H9 (cell line): ENCODE data around the gene SUN2. TPM values are rescaled to one million over a fixed set of nuclear protein-coding genes. Genes with fewer than 3 reads are reported as not detected.

Experiments
- DNase-seq: peaks from one replicate; pipeline ENCODE4 v3.0.0-alpha.2; 2017
- H2AFZ ChIP-seq: one replicate; pipeline ENCODE4 v1.6.1; 2013; ENCODE audit warnings: mild to moderate bottlenecking, low read length, control low read depth, moderate library complexity
- H2AK5ac ChIP-seq: 2 replicates; pipeline ENCODE4 v1.6.1; 2013; ENCODE audit warnings: low read length, control low read depth, mixed read lengths; ENCODE audit not compliant: insufficient read length
- H2BK120ac ChIP-seq: one replicate; pipeline ENCODE4 v1.6.1; 2013; ENCODE audit warnings: low read depth, mild to moderate bottlenecking, low read length, control low read depth, inconsistent platforms; ENCODE audit not compliant: poor library complexity, severe bottlenecking
- H2BK12ac ChIP-seq: 2 replicates; pipeline ENCODE4 v1.6.1; 2013; ENCODE audit warnings: low read length, control low read depth, mixed read lengths, low read depth; ENCODE audit not compliant: insufficient read length
- H2BK15ac ChIP-seq: 2 replicates; pipeline ENCODE4 v1.6.1; 2013; ENCODE audit warnings: low read depth, low read length, control low read depth
- H2BK20ac ChIP-seq: one replicate; pipeline ENCODE4 v1.6.1; 2013; ENCODE audit warnings: low read depth, mild to moderate bottlenecking, low read length, control low read depth, inconsistent platforms; ENCODE audit not compliant: poor library complexity, severe bottlenecking
- H2BK5ac ChIP-seq: 2 replicates; pipeline ENCODE4 v1.6.1; 2013; ENCODE audit warnings: low read length, control low read depth, mixed read lengths; ENCODE audit not compliant: insufficient read length
- H3K14ac ChIP-seq: 2 replicates; pipeline ENCODE4 v1.6.1; 2013; ENCODE audit warnings: low read length, control low read depth; ENCODE audit not compliant: insufficient read depth
- H3K18ac ChIP-seq: 2 replicates; pipeline ENCODE4 v1.6.1; 2013; ENCODE audit warnings: low read depth, mild to moderate bottlenecking, mixed read lengths, low read length, control low read depth; ENCODE audit not compliant: insufficient read length
- H3K23ac ChIP-seq: 2 replicates; pipeline ENCODE4 v1.6.1; 2013; ENCODE audit warnings: low read length, control low read depth, mixed read lengths, low read depth; ENCODE audit not compliant: insufficient read length
- H3K23me2 ChIP-seq: 2 replicates; pipeline ENCODE4 v1.6.1; 2013; ENCODE audit warnings: low read depth, mild to moderate bottlenecking, mixed read lengths, low read length, control low read depth; ENCODE audit not compliant: insufficient read length, poor library complexity, severe bottlenecking
- H3K27ac ChIP-seq: 2 replicates; pipeline ENCODE4 v1.5.1; 2013; ENCODE audit warnings: low read length, control low read depth, mixed read lengths, low read depth; ENCODE audit not compliant: insufficient read length
- H3K27me3 ChIP-seq: 2 replicates; pipeline ENCODE4 v1.6.1; 2013; ENCODE audit warnings: low read length, control low read depth, inconsistent platforms; ENCODE audit not compliant: insufficient read depth
- H3K4ac ChIP-seq: 2 replicates; pipeline ENCODE4 v1.6.1; 2013; ENCODE audit warnings: low read depth, mild to moderate bottlenecking, control low read depth, inconsistent platforms, low read length, moderate library complexity
- H3K4me1 ChIP-seq: 2 replicates; pipeline ENCODE4 v1.6.1; 2013; ENCODE audit warnings: low read length, control low read depth, inconsistent platforms; ENCODE audit not compliant: insufficient read depth
- H3K4me2 ChIP-seq: 2 replicates; pipeline ENCODE4 v1.6.1; 2013; ENCODE audit warnings: low read length, control low read depth, mixed read lengths; ENCODE audit not compliant: insufficient read length, insufficient read depth
- H3K56ac ChIP-seq: 2 replicates; pipeline ENCODE4 v1.6.1; 2013; ENCODE audit warnings: low read depth, mild to moderate bottlenecking, mixed read lengths, low read length, control low read depth; ENCODE audit not compliant: insufficient read length
- H3K79me1 ChIP-seq: 2 replicates; pipeline ENCODE4 v1.6.1; 2013; ENCODE audit warnings: low read depth, mild to moderate bottlenecking, moderate library complexity, low read length, control low read depth, inconsistent platforms; ENCODE audit not compliant: insufficient read depth, poor library complexity, severe bottlenecking
- H3K79me2 ChIP-seq: 2 replicates; pipeline ENCODE4 v1.6.1; 2013; ENCODE audit warnings: low read length, control low read depth, inconsistent platforms; ENCODE audit not compliant: insufficient read depth
- H3K9ac ChIP-seq: 2 replicates; pipeline ENCODE4 v1.6.1; 2013; ENCODE audit warnings: low read length, control low read depth, mixed read lengths; ENCODE audit not compliant: insufficient read length; ENCODE audit errors: extremely low read depth
- H3K9me3 ChIP-seq: one replicate; pipeline ENCODE4 v1.6.1; 2013; ENCODE audit warnings: low read depth, low read length, inconsistent platforms; ENCODE audit not compliant: control insufficient read depth
- H3T11ph ChIP-seq: one replicate; pipeline ENCODE4 v1.6.1; 2013; ENCODE audit warnings: mild to moderate bottlenecking, low read length, control low read depth, inconsistent platforms
- H4K20me1 ChIP-seq: one replicate; pipeline ENCODE4 v1.6.1; 2013; ENCODE audit not compliant: control insufficient read depth, insufficient read length, insufficient read depth
- H4K5ac ChIP-seq: 2 replicates; pipeline ENCODE4 v1.6.1; 2013; ENCODE audit warnings: low read depth, mild to moderate bottlenecking, mixed read lengths, low read length, control low read depth; ENCODE audit not compliant: insufficient read length
- H4K8ac ChIP-seq: replicated peaks from 2 replicates; pipeline ENCODE4 v1.6.1; 2013; ENCODE audit warnings: low read length, control low read depth, mixed read lengths, low read depth; ENCODE audit not compliant: insufficient read length
- H4K91ac ChIP-seq: 2 replicates; pipeline ENCODE4 v1.6.1; 2013; ENCODE audit warnings: low read depth, mild to moderate bottlenecking, moderate library complexity, mixed read lengths, low read length, control low read depth; ENCODE audit not compliant: insufficient read length
- H3K27ac Mint-ChIP-seq, 3 experiments: 2 replicates in 2 of 3; 3 replicates in 1 of 3; pipeline ENCODE4 v1.8.0; 2020 to 2021; ENCODE audit warnings: mixed read lengths in 3 of 3, mild to moderate bottlenecking in 1 of 3, moderate library complexity in 1 of 3
- H3K27me3 Mint-ChIP-seq: 2 replicates; pipeline ENCODE4 v1.8.0; 2021; ENCODE audit warnings: low read depth, mild to moderate bottlenecking, moderate library complexity, mixed read lengths
- H3K36me3 Mint-ChIP-seq, 3 experiments: 2 replicates in 2 of 3; 3 replicates in 1 of 3; pipeline ENCODE4 v1.8.0; 2020 to 2021; ENCODE audit warnings: low read depth in 3 of 3, mixed read lengths in 3 of 3; ENCODE audit not compliant: insufficient read depth in 1 of 3
- H3K4me1 Mint-ChIP-seq, 2 experiments: 2 replicates each; pipeline ENCODE4 v1.8.0; 2020; ENCODE audit warnings: mixed read lengths in 2 of 2
- H3K4me3 Mint-ChIP-seq, 2 experiments: 2 replicates in 1 of 2; 3 replicates in 1 of 2; pipeline ENCODE4 v1.8.0; 2020 to 2021; ENCODE audit warnings: mild to moderate bottlenecking in 2 of 2, mixed read lengths in 2 of 2, moderate library complexity in 1 of 2
- H3K9me3 Mint-ChIP-seq, 2 experiments: 2 replicates in 1 of 2; 3 replicates in 1 of 2; pipeline ENCODE4 v1.8.0; 2020; ENCODE audit warnings: mild to moderate bottlenecking in 2 of 2, mixed read lengths in 2 of 2, moderate library complexity in 1 of 2
- CTCF ChIP-seq: fragments of 200-600 bp; sonication (generic); conservative IDR thresholded peaks from 3 replicates; pipeline ENCODE4 v1.8.0; 2021; ENCODE audit warnings: antibody characterized with exemption, mild to moderate bottlenecking
- WGBS: extraction: QIAGEN DNeasy Blood & Tissue Kit; methylation state at CpG from one replicate; pipeline ENCODE4 v1.1.7; 2013; ENCODE audit warnings: missing lambda C conversion rate, low lambda C conversion rate, mixed read lengths; ENCODE audit not compliant: insufficient read length; ENCODE audit errors: extremely low coverage; 5-methylcytosine and 5-hydroxymethylcytosine counted together
- total RNA-seq: library from RNA; stranded (reverse); gene quantifications from 2 replicates; pipeline ENCODE4 v1.2.1, GENCODE V29; 2021

Gene SUN2
- total RNA-seq, 1 experiment from 2014 or later, result 12.0 TPM

- H3K56ac ChIP-seq, result no peak overlapping the region
- no peaks in the 10 kb centered on the region for H3K23me2 ChIP-seq
- H3K9me3 ChIP-seq, result no peaks in the 10 kb centered on the region
- H3K9me3 Mint-ChIP-seq, result no peaks in the 10 kb centered on the region
- H3K27ac Mint-ChIP-seq, result peak overlapping the region; percentile 44 to 90 (median 48); a peak in 5 of 7 replicates
- no peak overlapping the region for H4K8ac ChIP-seq
- H3K27ac ChIP-seq, result no peak overlapping the region
- H2AK5ac ChIP-seq, result no peak overlapping the region
- no peak overlapping the region for H2BK20ac ChIP-seq
- H3K18ac ChIP-seq, result peak overlapping the region; percentile 56
- no peak overlapping the region for H2BK120ac ChIP-seq
- no peak overlapping the region for H3K4me3 Mint-ChIP-seq
- no peak overlapping the region for H4K91ac ChIP-seq
- H3K4me1 Mint-ChIP-seq, result peaks cover 4 to 15% of the 10 kb centered on the region in 2 experiments
- H3K36me3 Mint-ChIP-seq, result no peaks in the 10 kb centered on the region
- no peaks in the 10 kb centered on the region for H3K79me2 ChIP-seq
- H3K4me2 ChIP-seq, result no peak overlapping the region
- H3K9ac ChIP-seq, result no peak overlapping the region
- H3K4me1 ChIP-seq, result no peaks in the 10 kb centered on the region
- H3K27me3 Mint-ChIP-seq, result peaks cover 2% of the 10 kb centered on the region
- H4K5ac ChIP-seq, result no peak overlapping the region
- H3K4ac ChIP-seq, result no peak overlapping the region
- H2BK5ac ChIP-seq, result no peak overlapping the region
- no CpG with 5 or more reads among the region's 13 CpGs for WGBS
- H3K27me3 ChIP-seq, result no peaks in the 10 kb centered on the region
- H3K14ac ChIP-seq, result peak overlapping the region; percentile 65; the same call in 1 of the 2 replicates
- TF ChIP-seq CTCF, result no peak
- H4K20me1 ChIP-seq, result no peaks in the 10 kb centered on the region
- H3T11ph ChIP-seq, result no peak overlapping the region
- H2BK12ac ChIP-seq, result no peak overlapping the region
- H3K79me1 ChIP-seq, result no peaks in the 10 kb centered on the region
- H2BK15ac ChIP-seq, result no peak overlapping the region
- no peak overlapping the region for H3K23ac ChIP-seq
- no peak for DNase-seq
- H2AFZ ChIP-seq, result no peak overlapping the region
Observed at GRCh38 chr22:38775656-38776055, 19.9 kb upstream of the SUN2 start.
